NT2/D1 (cell line): ENCODE measurements around the gene PELI1.

Experiments used
- DNase-seq: peaks from one replicate; pipeline ENCODE4 v3.0.0-alpha.2; 2011; ENCODE audit warnings: low read depth, low spot score
- H3K27me3 ChIP-seq: 2 replicates; pipeline ENCODE4 v1.6.0; 2011; ENCODE audit warnings: mild to moderate bottlenecking; ENCODE audit not compliant: insufficient read length, insufficient read depth
- H3K36me3 ChIP-seq: 2 replicates; pipeline ENCODE4 v1.6.1; 2011; ENCODE audit warnings: mild to moderate bottlenecking, low read length, mixed read lengths; ENCODE audit not compliant: insufficient read depth, insufficient read length
- H3K4me1 ChIP-seq: 2 replicates; pipeline ENCODE4 v1.5.1; 2011; ENCODE audit not compliant: insufficient read depth, insufficient read length
- H3K4me3 ChIP-seq: 2 replicates; pipeline ENCODE4 v1.5.1; 2011; ENCODE audit warnings: low read depth; ENCODE audit not compliant: insufficient read length
- H3K9ac ChIP-seq: 2 replicates; pipeline ENCODE4 v1.6.0; 2011; ENCODE audit warnings: low read depth; ENCODE audit not compliant: insufficient read length
- H3K9me3 ChIP-seq: 2 replicates; pipeline ENCODE4 v1.5.1; 2011; ENCODE audit warnings: mild to moderate bottlenecking, low read length; ENCODE audit not compliant: insufficient read depth
- SUZ12 ChIP-seq: IDR thresholded peaks from 2 replicates; pipeline ENCODE4 v1.6.1; 2011; ENCODE audit not compliant: insufficient read length, insufficient read depth; ENCODE audit errors: extremely low read depth
- YY1 ChIP-seq: IDR thresholded peaks from 2 replicates; pipeline ENCODE4 v1.6.1; 2011; ENCODE audit not compliant: insufficient read length, insufficient read depth
- ZNF274 ChIP-seq: IDR thresholded peaks from 2 replicates; pipeline ENCODE4 v1.6.1; 2011; ENCODE audit warnings: mild to moderate bottlenecking, low read depth, low read length

The PELI1 gene

GRCh38 chr2:64179582-64180321, 35.5 kb upstream of the PELI1 start:
- no peaks in the 10 kb centered on the region for H3K9me3 ChIP-seq
- H3K36me3 ChIP-seq: no peaks in the 10 kb centered on the region
- H3K4me3 ChIP-seq: no peak overlapping the region
- H3K27me3 ChIP-seq: no peaks in the 10 kb centered on the region
- no peak overlapping the region for H3K9ac ChIP-seq
- TF ChIP-seq SUZ12 (no peak), YY1 (no peak)
- no peaks in the 10 kb centered on the region for H3K4me1 ChIP-seq
- no peak for DNase-seq

GRCh38 chr2:64177315-64177714, 33.1 kb upstream of the PELI1 start:
- Histone ChIP-seq H3K4me1 (peaks cover 2% of the 10 kb centered on the region), H3K9ac (no peak overlapping the region), H3K4me3 (no peak overlapping the region), H3K27me3 (no peaks in the 10 kb centered on the region), H3K36me3 (no peaks in the 10 kb centered on the region), H3K9me3 (no peaks in the 10 kb centered on the region)
- TF ChIP-seq YY1: no peak
- TF ChIP-seq SUZ12: no peak
- no peak for TF ChIP-seq ZNF274
- DNase-seq: no peak

- TF ChIP-seq SUZ12 (no peak), YY1 (no peak), ZNF274 (no peak)
- peaks cover 2% of the 10 kb centered on the region for H3K4me1 ChIP-seq
- no peaks in the 10 kb centered on the region for H3K9me3 ChIP-seq
- H3K4me3 ChIP-seq: no peak overlapping the region
- DNase-seq: no peak
- no peaks in the 10 kb centered on the region for H3K27me3 ChIP-seq
- H3K36me3 ChIP-seq: no peaks in the 10 kb centered on the region
- H3K9ac ChIP-seq: no peak overlapping the region
Measured at GRCh38 chr2:64175419-64176197, 31.4 kb upstream of the PELI1 start.

- Histone ChIP-seq H3K36me3 (no peaks in the 10 kb centered on the region), H3K4me3 (no peak overlapping the region), H3K9me3 (no peaks in the 10 kb centered on the region), H3K27me3 (no peaks in the 10 kb centered on the region), H3K9ac (no peak overlapping the region), H3K4me1 (peaks cover 2% of the 10 kb centered on the region)
- no peak for DNase-seq
- TF ChIP-seq ZNF274 (no peak), YY1 (no peak), SUZ12 (no peak)
Measured at GRCh38 chr2:64173156-64174135, 29.2 kb upstream of the PELI1 start.

- H3K4me3 ChIP-seq: no peak overlapping the region
- no peak for DNase-seq
- no peak overlapping the region for H3K9ac ChIP-seq
- no peaks in the 10 kb centered on the region for H3K9me3 ChIP-seq
- no peaks in the 10 kb centered on the region for H3K4me1 ChIP-seq
- TF ChIP-seq SUZ12 (no peak), ZNF274 (no peak)
- no peaks in the 10 kb centered on the region for H3K27me3 ChIP-seq
- no peaks in the 10 kb centered on the region for H3K36me3 ChIP-seq
Measured at GRCh38 chr2:64168756-64169155, 24.5 kb upstream of the PELI1 start.

- Histone ChIP-seq H3K9me3 (no peaks in the 10 kb centered on the region), H3K27me3 (no peaks in the 10 kb centered on the region), H3K4me1 (no peaks in the 10 kb centered on the region), H3K9ac (no peak overlapping the region), H3K36me3 (no peaks in the 10 kb centered on the region), H3K4me3 (no peak overlapping the region)
- DNase-seq: no peak
- no peak for TF ChIP-seq YY1
- no peak for TF ChIP-seq SUZ12
- TF ChIP-seq ZNF274: no peak
Measured at GRCh38 chr2:64168201-64168600, 24.0 kb upstream of the PELI1 start.
